Thoracic aorta (tissue), 2 donors: ENCODE results near the gene NEUROD4. TPM values are rescaled to one million over a fixed set of nuclear protein-coding genes. Genes with fewer than 3 reads are reported as not detected.

ENCODE experiments used
- ATAC-seq: fragments of 150-250 bp; one replicate; pipeline ENCODE4 v1.8.0; 2017; ENCODE audit warnings: low read depth; ENCODE audit not compliant: insufficient number of reproducible peaks, low FRiP score
- DNase-seq: peaks from one replicate; pipeline ENCODE4 v3.0.0-alpha.2; 2020; ENCODE audit warnings: low spot score
- H3K27ac ChIP-seq, 2 donors: fragments of 200-600 bp; sonication (generic); 1 replicate in 1 of 2; 2 replicates in 1 of 2; pipeline ENCODE4 v1.5.1; 2016; ENCODE audit warnings: mild to moderate bottlenecking in 2 of 2, moderate library complexity in 2 of 2
- H3K27me3 ChIP-seq: fragments of 200-600 bp; sonication (generic); replicated peaks from 2 replicates; pipeline ENCODE4 v1.6.0; 2016; ENCODE audit warnings: mild to moderate bottlenecking; ENCODE audit not compliant: insufficient read depth
- H3K36me3 ChIP-seq: fragments of 200-600 bp; sonication (generic); one replicate; pipeline ENCODE4 v1.5.1; 2016
- H3K4me1 ChIP-seq, 2 donors: fragments of 200-600 bp; sonication (generic); 1 replicate in 1 of 2; 2 replicates in 1 of 2; pipeline versions ENCODE4 v1.5.1 to v1.6.0; 2016; ENCODE audit warnings: low read depth in 2 of 2, mild to moderate bottlenecking in 1 of 2; ENCODE audit not compliant: control insufficient read depth in 1 of 2
- H3K4me3 ChIP-seq: fragments of 200-600 bp; sonication (generic); 2 replicates; pipeline ENCODE4 v1.5.1; 2016; ENCODE audit warnings: mild to moderate bottlenecking
- H3K9me3 ChIP-seq: fragments of 200-600 bp; sonication (generic); 2 replicates; pipeline ENCODE4 v1.5.1; 2016
- CTCF ChIP-seq: fragments of 200-600 bp; sonication (generic); IDR thresholded peaks from one replicate; pipeline ENCODE4 v1.5.1; 2019; ENCODE audit warnings: antibody characterized with exemption
- total RNA-seq, 2 donors: library from RNA; depleted of rRNA; stranded (reverse); fragments of >200 nt; gene quantifications; one replicate each; pipeline versions ENCODE4 v1.1.0 to v1.2.3, GENCODE V29; 2016

The NEUROD4 gene
- total RNA-seq, 2 donors from 2014 or later, result not detected

- H3K4me3 ChIP-seq, result no peak overlapping the region
- ATAC-seq (no peak), DNase-seq (no peak)
- H3K27me3 ChIP-seq, result no peaks in the 10 kb centered on the region
- H3K27ac ChIP-seq, result no peak overlapping the region
- no peaks in the 10 kb centered on the region for H3K36me3 ChIP-seq
- H3K9me3 ChIP-seq, result no peaks in the 10 kb centered on the region
- no peak for TF ChIP-seq CTCF
- H3K4me1 ChIP-seq, result no peaks in the 10 kb centered on the region
Observed at GRCh38 chr12:54975875-54976274, 43.9 kb upstream of the NEUROD4 start.

- H3K27me3 ChIP-seq, result no peaks in the 10 kb centered on the region
- no peak for TF ChIP-seq CTCF
- no peaks in the 10 kb centered on the region for H3K9me3 ChIP-seq
- no peak for ATAC-seq
- H3K36me3 ChIP-seq, result no peaks in the 10 kb centered on the region
- no peak overlapping the region for H3K27ac ChIP-seq
- H3K4me1 ChIP-seq, result no peaks in the 10 kb centered on the region
- no peak for DNase-seq
- no peak overlapping the region for H3K4me3 ChIP-seq
Observed at GRCh38 chr12:54977155-54977554, 42.6 kb upstream of the NEUROD4 start.

- ATAC-seq (no peak), DNase-seq (no peak)
- H3K27me3 ChIP-seq, result no peaks in the 10 kb centered on the region
- no peak for TF ChIP-seq CTCF
- no peaks in the 10 kb centered on the region for H3K9me3 ChIP-seq
- H3K36me3 ChIP-seq, result no peaks in the 10 kb centered on the region
- H3K4me3 ChIP-seq, result no peak overlapping the region
- no peaks in the 10 kb centered on the region for H3K4me1 ChIP-seq
- no peak overlapping the region for H3K27ac ChIP-seq
Observed at GRCh38 chr12:54977857-54978256, 41.9 kb upstream of the NEUROD4 start.

- TF ChIP-seq CTCF, result no peak
- ATAC-seq (no peak), DNase-seq (no peak)
- Histone ChIP-seq H3K27ac (no peak overlapping the region), H3K4me1 (no peaks in the 10 kb centered on the region), H3K27me3 (no peaks in the 10 kb centered on the region), H3K4me3 (no peak overlapping the region), H3K9me3 (no peaks in the 10 kb centered on the region), H3K36me3 (no peaks in the 10 kb centered on the region)
Observed at GRCh38 chr12:54980341-54980740, 39.4 kb upstream of the NEUROD4 start.

GRCh38 chr12:54981796-54982195 is 38.0 kb upstream of the NEUROD4 start:
- H3K4me3 ChIP-seq, result no peak overlapping the region
- TF ChIP-seq CTCF, result no peak
- DNase-seq (no peak), ATAC-seq (no peak)
- H3K4me1 ChIP-seq, result no peaks in the 10 kb centered on the region
- no peaks in the 10 kb centered on the region for H3K36me3 ChIP-seq
- H3K27ac ChIP-seq, result no peak overlapping the region
- H3K27me3 ChIP-seq, result no peaks in the 10 kb centered on the region
- no peaks in the 10 kb centered on the region for H3K9me3 ChIP-seq
